H1 (cell line): Measurements from ENCODE around the gene CRYBB2. TPM values are rescaled to one million over a fixed set of nuclear protein-coding genes. Genes with fewer than 3 reads are reported as not detected.
"Not testable (repeated sequence)": the region's sequence is repeated elsewhere in the genome, so short reads cannot be mapped to it uniquely, and the experiment has no call there.

ENCODE experiments used
- CTCF ChIA-PET: fragments of 300-600 bp; sonication (Branson Sonifier 250); formaldehyde crosslinking; loops from one replicate; lab custom pipeline; 2021; ENCODE audit not compliant: partially characterized antibody; lab: Charles Lee
- POLR2A ChIA-PET: fragments of 300-600 bp; sonication (Branson Sonifier 250); formaldehyde crosslinking; loops from one replicate; lab custom pipeline; 2021; ENCODE audit warnings: inconsistent platforms; ENCODE audit not compliant: partially characterized antibody; lab: Charles Lee
- DNase-seq, 2 experiments: peaks; one replicate each; pipeline versions ENCODE4 v3.0.0 to v3.0.0-alpha.2; 2010 to 2022; ENCODE audit warnings: low spot score in 2 of 2, low read depth in 1 of 2, mixed read lengths in 1 of 2
- FAIRE-seq: peaks from 2 replicates; lab custom pipeline; 2011; peaks lifted over from hg19 to GRCh38; lab: Jason Lieb, UNC
- H2AFZ ChIP-seq: 2 replicates; pipeline ENCODE4 v1.8.1; 2012; ENCODE audit warnings: low read length, inconsistent platforms
- H2AK5ac ChIP-seq: 2 replicates; pipeline ENCODE4 v1.6.1; 2013; ENCODE audit warnings: low read depth, low read length
- H2BK120ac ChIP-seq: replicated peaks from 2 replicates; pipeline ENCODE3; 2013; ENCODE audit warnings: low read depth, low read length, inconsistent platforms
- H2BK12ac ChIP-seq: 2 replicates; pipeline ENCODE4 v1.6.1; 2013; ENCODE audit warnings: low read depth, low read length
- H2BK15ac ChIP-seq: 2 replicates; pipeline ENCODE4 v1.6.1; 2013; ENCODE audit warnings: low read length
- H2BK20ac ChIP-seq: 2 replicates; pipeline ENCODE4 v1.6.1; 2013; ENCODE audit warnings: low read length
- H2BK5ac ChIP-seq: 2 replicates; pipeline ENCODE4 v1.6.1; 2013; ENCODE audit warnings: low read depth, low read length
- H3K14ac ChIP-seq: 2 replicates; pipeline ENCODE4 v1.6.1; 2013; ENCODE audit warnings: inconsistent platforms; ENCODE audit not compliant: insufficient read length
- H3K18ac ChIP-seq: 2 replicates; pipeline ENCODE4 v1.6.1; 2013; ENCODE audit warnings: low read length; ENCODE audit errors: extremely low read depth
- H3K23ac ChIP-seq: 2 replicates; pipeline ENCODE4 v1.6.1; 2013; ENCODE audit warnings: inconsistent platforms; ENCODE audit not compliant: insufficient read length
- H3K23me2 ChIP-seq: 2 replicates; pipeline ENCODE4 v1.6.1; 2013; ENCODE audit warnings: low read depth, low read length
- H3K27ac ChIP-seq: 2 replicates; pipeline ENCODE4 v1.6.1; 2011; ENCODE audit warnings: low read depth, low read length, inconsistent platforms
- H3K27me3 ChIP-seq, 4 experiments: replicated peaks in 1 of 4; 1 replicate in 1 of 4; 2 replicates in 3 of 4; pipeline versions ENCODE4 v1.6.1 to v1.8.1; 2011 to 2013; ENCODE audit warnings: low read length in 3 of 4, mild to moderate bottlenecking in 3 of 4, inconsistent platforms in 2 of 4, mixed read lengths in 2 of 4, moderate library complexity in 1 of 4; ENCODE audit not compliant: control insufficient read depth in 3 of 4, insufficient read depth in 3 of 4; ENCODE audit errors: extremely low read depth in 1 of 4
- H3K36me3 ChIP-seq, 4 experiments: 2 replicates each; pipeline versions ENCODE4 v1.6.1 to v1.8.1; 2011 to 2013; ENCODE audit warnings: mild to moderate bottlenecking in 4 of 4, low read length in 3 of 4, moderate library complexity in 2 of 4, control low read depth in 1 of 4, inconsistent platforms in 1 of 4; ENCODE audit not compliant: insufficient read depth in 4 of 4, control insufficient read depth in 2 of 4
- H3K4ac ChIP-seq: replicated peaks from 2 replicates; pipeline ENCODE3; 2013; ENCODE audit warnings: low read length, low read depth, mixed read lengths, inconsistent platforms; ENCODE audit not compliant: insufficient read length
- H3K4me1 ChIP-seq, 4 experiments: replicated peaks in 1 of 4; 1 replicate in 1 of 4; 2 replicates in 3 of 4; pipeline versions ENCODE4 v1.6.1 to v1.8.1; 2011 to 2013; ENCODE audit warnings: low read length in 3 of 4, inconsistent platforms in 2 of 4, mixed read lengths in 1 of 4; ENCODE audit not compliant: insufficient read depth in 4 of 4, control insufficient read depth in 3 of 4
- H3K4me2 ChIP-seq, 2 experiments: 2 replicates each; pipeline versions ENCODE4 v1.6.1 to v1.8.1; 2011 to 2013; ENCODE audit warnings: low read depth in 2 of 2, low read length in 2 of 2, control low read depth in 1 of 2, inconsistent platforms in 1 of 2, mild to moderate bottlenecking in 1 of 2; ENCODE audit not compliant: insufficient read depth in 1 of 2
- H3K4me3 ChIP-seq, 4 experiments: fragments of 200-600, 300-600 bp in 1 of 4; sonication (generic), shearing (Covaris generic), sonication (Bioruptor Twin) in 1 of 4; 2 replicates each; pipeline versions ENCODE4 v1.5.1 to v1.8.1; 2011 to 2016; ENCODE audit warnings: low read length in 4 of 4, low read depth in 3 of 4, control low read depth in 2 of 4, inconsistent platforms in 2 of 4, mild to moderate bottlenecking in 2 of 4, mixed read lengths in 1 of 4, moderate library complexity in 1 of 4; ENCODE audit not compliant: insufficient read depth in 2 of 4; ENCODE audit errors: extremely low read depth in 1 of 4
- H3K56ac ChIP-seq: replicated peaks from 2 replicates; pipeline ENCODE3; 2013; ENCODE audit warnings: low read depth, mild to moderate bottlenecking, mixed read lengths, low read length, inconsistent platforms; ENCODE audit not compliant: insufficient read length
- H3K79me1 ChIP-seq: 2 replicates; pipeline ENCODE4 v1.6.1; 2013; ENCODE audit warnings: low read depth, low read length, control low read depth
- H3K79me2 ChIP-seq, 2 experiments: 2 replicates each; pipeline versions ENCODE4 v1.6.1 to v1.8.1; 2012 to 2013; ENCODE audit warnings: low read length in 2 of 2, mild to moderate bottlenecking in 2 of 2, inconsistent platforms in 1 of 2; ENCODE audit not compliant: insufficient read depth in 2 of 2, control insufficient read depth in 1 of 2
- H3K9ac ChIP-seq, 4 experiments: replicated peaks in 1 of 4; 1 replicate in 1 of 4; 2 replicates in 3 of 4; pipeline versions ENCODE4 v1.6.1 to v1.8.1; 2011 to 2013; ENCODE audit warnings: low read depth in 3 of 4, low read length in 3 of 4, control low read depth in 2 of 4, mild to moderate bottlenecking in 2 of 4, moderate library complexity in 2 of 4, inconsistent platforms in 1 of 4; ENCODE audit errors: extremely low read depth in 1 of 4
- H3K9me3 ChIP-seq, 2 experiments: 2 replicates each; pipeline versions ENCODE4 v1.6.1 to v1.8.1; 2012 to 2013; ENCODE audit warnings: mild to moderate bottlenecking in 2 of 2, moderate library complexity in 2 of 2, control low read depth in 1 of 2, inconsistent platforms in 1 of 2, low read depth in 1 of 2, low read length in 1 of 2, mixed read lengths in 1 of 2; ENCODE audit not compliant: insufficient read depth in 2 of 2
- H4K20me1 ChIP-seq, 2 experiments: replicated peaks in 1 of 2; 2 replicates each; pipeline versions ENCODE3 to v1.8.1; 2011 to 2013; ENCODE audit warnings: inconsistent platforms in 2 of 2, low read length in 2 of 2, mild to moderate bottlenecking in 1 of 2; ENCODE audit not compliant: insufficient read depth in 2 of 2, control insufficient read depth in 1 of 2
- H4K5ac ChIP-seq: 2 replicates; pipeline ENCODE4 v1.6.1; 2013; ENCODE audit warnings: low read length, low read depth, mixed read lengths, inconsistent platforms; ENCODE audit not compliant: insufficient read length
- H4K8ac ChIP-seq: 2 replicates; pipeline ENCODE4 v1.8.0; 2013; ENCODE audit warnings: mild to moderate bottlenecking, moderate library complexity, low read length, inconsistent platforms; ENCODE audit not compliant: insufficient read depth; ENCODE audit errors: extremely low read depth
- H4K91ac ChIP-seq: replicated peaks from 2 replicates; pipeline ENCODE3; 2013; ENCODE audit warnings: low read length, mixed read lengths, inconsistent platforms; ENCODE audit not compliant: insufficient read length
- ATF2 ChIP-seq: IDR thresholded peaks from 2 replicates; pipeline ENCODE4 v1.6.1; 2012; ENCODE audit warnings: low read length, inconsistent platforms
- BCL11A ChIP-seq, 2 experiments: IDR thresholded peaks; one replicate each; pipeline ENCODE4 v1.6.1; 2011; ENCODE audit warnings: low read depth in 2 of 2, low read length in 2 of 2, mild to moderate bottlenecking in 2 of 2
- GTF2F1 ChIP-seq: IDR thresholded peaks from 2 replicates; pipeline ENCODE4 v1.6.1; 2012; ENCODE audit warnings: low read depth, low read length, improper control_type of control experiment, borderline replicate concordance
- POU5F1 ChIP-seq: IDR thresholded peaks from 2 replicates; pipeline ENCODE4 v1.6.1; 2011; ENCODE audit warnings: low read depth, mild to moderate bottlenecking, low read length, moderate library complexity
- TCF12 ChIP-seq: IDR thresholded peaks from 2 replicates; pipeline ENCODE4 v1.6.1; 2011; ENCODE audit warnings: low read depth, mild to moderate bottlenecking, low read length
- WGBS, 2 experiments: shearing (Covaris generic) in 1 of 2; methylation state at CpG; one replicate each; pipeline versions ENCODE4 v1.1.6 to v1.1.7; 2013 to 2015; ENCODE audit warnings: low lambda C conversion rate in 2 of 2, mixed read lengths in 2 of 2, inconsistent platforms in 1 of 2, low coverage in 1 of 2, missing lambda C conversion rate in 1 of 2; ENCODE audit not compliant: insufficient replicate concordance in 2 of 2, insufficient coverage in 1 of 2, insufficient read length in 1 of 2; ENCODE audit errors: extremely low coverage in 1 of 2, missing lambda C conversion rate in 1 of 2; 5-methylcytosine and 5-hydroxymethylcytosine counted together
- polyA plus RNA-seq, 7 experiments: library from polyadenylated mRNA; depleted of rRNA in 3 of 7; stranded (reverse) in 5 of 7; unstranded in 2 of 7; fragments of >200 nt in 5 of 7; fragments of 200-250 nt in 2 of 7; gene quantifications; 1 replicate in 5 of 7; 2 replicates in 1 of 7; 4 replicates in 1 of 7; pipeline versions ENCODE4 v1.2.1 to v1.2.3, GENCODE V29; 2011 to 2013; ENCODE audit warnings: missing spikeins in 2 of 7, mixed read lengths in 2 of 7
- total RNA-seq: library from RNA; stranded (reverse); fragmentation: NEBNext Ultra II Directional; extraction: Animal tissue kit (Norgen Biotek cat#: 25700); gene quantifications from 2 replicates; pipeline ENCODE4 v1.2.1, GENCODE V29; 2021

CRYBB2 gene
- total and polyA plus RNA-seq, 2 of the 8 experiments (the other 6 are each of a cell fraction or from before 2014, with no cell fraction given), result 0.12 TPM; not detected in 1

GRCh38 chr22:25203082-25203481 lies 16.4 kb upstream of the CRYBB2 start (continued):
- TF ChIP-seq ATF2, result no peak
- no peak for TF ChIP-seq POU5F1
- TF ChIP-seq GTF2F1, result no peak
- TF ChIP-seq TCF12, result no peak
- TF ChIP-seq BCL11A (IDR thresholded peaks at IDR 0.05; ENCODE audit: low read depth in 2 of 2, low read length in 2 of 2), result no peak
- TF ChIP-seq, all 59 proteins: peak for 0

- H3K4ac ChIP-seq, H4K8ac ChIP-seq, FAIRE-seq, H4K5ac ChIP-seq, H3K23me2 ChIP-seq, H3K4me1 ChIP-seq, H3K18ac ChIP-seq, H3K4me2 ChIP-seq, H3K79me1 ChIP-seq, H3K56ac ChIP-seq, H2AK5ac ChIP-seq, H3K4me3 ChIP-seq, H2BK120ac ChIP-seq, H3K9ac ChIP-seq, H3K36me3 ChIP-seq, H2BK20ac ChIP-seq, H3K9me3 ChIP-seq, H2BK15ac ChIP-seq, H3K27ac ChIP-seq, H2BK12ac ChIP-seq, H4K91ac ChIP-seq, H3K14ac ChIP-seq, POLR2A ChIA-PET, H3K23ac ChIP-seq, H2AFZ ChIP-seq, H2BK5ac ChIP-seq, H4K20me1 ChIP-seq, DNase-seq, H3K79me2 ChIP-seq, H3K27me3 ChIP-seq: not testable (repeated sequence)
- 87% methylated on average over 7 of the region's 7 CpGs; no CpG with 5 or more reads in 1 of the 2 experiments for WGBS, 2 experiments
- CTCF ChIA-PET, result interaction anchor here (1.0 to 2.4 kb wide), 3 partner anchors 25 to 129 kb away, joined by 3 to 9 read pairs (median 3); no protein-coding TSS in a partner anchor
Observed at GRCh38 chr22:25204547-25204946, 14.9 kb upstream of the CRYBB2 start.
